HG02763 (cell line): Measurements from ENCODE around the gene SORL1.
"Not testable (repeated sequence)": the region's sequence is repeated elsewhere in the genome, so short reads cannot be mapped to it uniquely, and the experiment has no call there.

Source experiments
- ATAC-seq: cut with Tn5 transposase; IDR thresholded peaks from one replicate; pipeline ENCODE4 v1.9.1; 2021; ENCODE audit warnings: mild to moderate bottlenecking, moderate library complexity; ENCODE audit not compliant: unreplicated experiment

SORL1 gene

GRCh38 chr11:121611242-121611641 lies 159.1 kb downstream of the SORL1 start:
- no peak for ATAC-seq

- no peak for ATAC-seq
Measured at GRCh38 chr11:121613724-121614123, 161.6 kb downstream of the SORL1 start.

GRCh38 chr11:121614636-121615240 lies 162.6 kb downstream of the SORL1 start:
- no peak for ATAC-seq

GRCh38 chr11:121615501-121615900 lies 163.4 kb downstream of the SORL1 start:
- no peak for ATAC-seq

GRCh38 chr11:121618516-121618915 lies 166.4 kb downstream of the SORL1 start:
- ATAC-seq, result no peak

- ATAC-seq, result no peak
Measured at GRCh38 chr11:121625777-121626506, 173.8 kb downstream of the SORL1 start.

GRCh38 chr11:121626507-121626875 lies 174.4 kb downstream of the SORL1 start:
- ATAC-seq, result no peak

GRCh38 chr11:121626980-121627379 lies 174.9 kb downstream of the SORL1 start:
- ATAC-seq, result no peak

- ATAC-seq, result no peak
Measured at GRCh38 chr11:121630041-121630440, 177.9 kb downstream of the SORL1 start.

GRCh38 chr11:121631456-121631855 lies 179.3 kb downstream of the SORL1 start:
- no peak for ATAC-seq

GRCh38 chr11:121634273-121634672 lies 182.2 kb downstream of the SORL1 start:
- ATAC-seq, result no peak

- no peak for ATAC-seq
Measured at GRCh38 chr11:121634889-121635288, 182.8 kb downstream of the SORL1 start.

GRCh38 chr11:121636081-121636799 lies 184.1 kb downstream of the SORL1 start:
- no peak for ATAC-seq

GRCh38 chr11:121636800-121637176 lies 184.7 kb downstream of the SORL1 start:
- no peak for ATAC-seq

- ATAC-seq, result not testable (repeated sequence)
Measured at GRCh38 chr11:121637587-121637986, 185.5 kb downstream of the SORL1 start.

GRCh38 chr11:121643479-121644186 lies 191.5 kb downstream of the SORL1 start:
- no peak for ATAC-seq

- ATAC-seq, result no peak
Measured at GRCh38 chr11:121644187-121644512, 192.0 kb downstream of the SORL1 start.

GRCh38 chr11:121645001-121645400 lies 192.9 kb downstream of the SORL1 start:
- ATAC-seq, result no peak

GRCh38 chr11:121645596-121645995 lies 193.5 kb downstream of the SORL1 start:
- no peak for ATAC-seq

GRCh38 chr11:121648306-121648705 lies 196.2 kb downstream of the SORL1 start:
- no peak for ATAC-seq

- no peak for ATAC-seq
Measured at GRCh38 chr11:121649798-121650197, 197.7 kb downstream of the SORL1 start.
